ENCODE results near the gene ADAT3. TPM values are rescaled to one million over a fixed set of nuclear protein-coding genes. Genes with fewer than 3 reads are reported as not detected.

The ADAT3 gene
- total RNA-seq, 1 experiment from 2014 or later = 4.8 TPM

- H3K4me1 ChIP-seq = peaks cover 14% of the 10 kb centered on the region
- no peak for DNase-seq
- no peak overlapping the region for H3K27ac ChIP-seq
- peaks cover 14% of the 10 kb centered on the region for H3K36me3 ChIP-seq
- no peaks in the 10 kb centered on the region for H3K27me3 ChIP-seq
- H3K9me3 ChIP-seq (replicated peaks) = no peaks in the 10 kb centered on the region
- no peak overlapping the region for H3K4me3 ChIP-seq
Measured at GRCh38 chr19:1911098-1911497, 5.9 kb downstream of the ADAT3 start.

GRCh38 chr19:1911995-1912394 is 6.8 kb downstream of the ADAT3 start:
- peaks cover 14% of the 10 kb centered on the region for H3K36me3 ChIP-seq
- DNase-seq = no peak
- H3K27me3 ChIP-seq = no peaks in the 10 kb centered on the region
- H3K4me1 ChIP-seq = peaks cover 14% of the 10 kb centered on the region
- no peak overlapping the region for H3K4me3 ChIP-seq
- no peak overlapping the region for H3K27ac ChIP-seq
- H3K9me3 ChIP-seq (replicated peaks) = no peaks in the 10 kb centered on the region

GRCh38 chr19:1912760-1913505 is 7.7 kb downstream of the ADAT3 start:
- peaks cover 14% of the 10 kb centered on the region for H3K36me3 ChIP-seq
- H3K4me1 ChIP-seq = peaks cover 14% of the 10 kb centered on the region
- no peaks in the 10 kb centered on the region for H3K9me3 ChIP-seq (replicated peaks)
- H3K4me3 ChIP-seq = no peak overlapping the region
- H3K27me3 ChIP-seq = no peaks in the 10 kb centered on the region
- H3K27ac ChIP-seq = no peak overlapping the region
- DNase-seq = no peak

- Histone ChIP-seq H3K4me1 (peaks cover 10% of the 10 kb centered on the region; the same call in 1 of the 2 replicates), H3K36me3 (peaks cover 14% of the 10 kb centered on the region), H3K4me3 (no peak overlapping the region), H3K9me3 (replicated peaks) (no peaks in the 10 kb centered on the region), H3K27me3 (no peaks in the 10 kb centered on the region), H3K27ac (no peak overlapping the region)
- no peak for DNase-seq
Measured at GRCh38 chr19:1913781-1914577, 8.8 kb downstream of the ADAT3 start.

- H3K9me3 ChIP-seq (replicated peaks) = no peaks in the 10 kb centered on the region
Measured at GRCh38 chr19:1914826-1915341, 9.7 kb downstream of the ADAT3 start.

GRCh38 chr19:1917146-1917545 is 11.9 kb downstream of the ADAT3 start:
- H3K9me3 ChIP-seq (replicated peaks) = no peaks in the 10 kb centered on the region
- no peak overlapping the region for H3K4me3 ChIP-seq
- peaks cover 6% of the 10 kb centered on the region; the same call in 1 of the 2 replicates for H3K36me3 ChIP-seq
- DNase-seq = no peak
- H3K27me3 ChIP-seq = no peaks in the 10 kb centered on the region
- no peaks in the 10 kb centered on the region for H3K4me1 ChIP-seq
- H3K27ac ChIP-seq = no peak overlapping the region

More at GRCh38 chr19:1914826-1915341, 9.7 kb downstream of the ADAT3 start:
- H3K27me3 ChIP-seq = no peaks in the 10 kb centered on the region
- H3K4me3 ChIP-seq = no peak overlapping the region
- H3K4me1 ChIP-seq = peaks cover 4% of the 10 kb centered on the region; the same call in 1 of the 2 replicates
- no peak overlapping the region for H3K27ac ChIP-seq
- DNase-seq = no peak
- H3K36me3 ChIP-seq = peaks cover 14% of the 10 kb centered on the region

GRCh38 chr19:1917926-1918325 is 12.7 kb downstream of the ADAT3 start:
- Histone ChIP-seq H3K4me3 (no peak overlapping the region), H3K27ac (no peak overlapping the region), H3K27me3 (no peaks in the 10 kb centered on the region), H3K9me3 (replicated peaks) (no peaks in the 10 kb centered on the region), H3K4me1 (no peaks in the 10 kb centered on the region), H3K36me3 (peaks cover 11% of the 10 kb centered on the region)
- no peak for DNase-seq

- Histone ChIP-seq H3K9me3 (replicated peaks) (no peaks in the 10 kb centered on the region), H3K27ac (no peak overlapping the region), H3K27me3 (no peaks in the 10 kb centered on the region), H3K4me1 (no peaks in the 10 kb centered on the region), H3K36me3 (peaks cover 8% of the 10 kb centered on the region; the same call in 1 of the 2 replicates), H3K4me3 (no peak overlapping the region)
- DNase-seq = no peak
Measured at GRCh38 chr19:1918975-1919374, 13.8 kb downstream of the ADAT3 start.

GRCh38 chr19:1920644-1921043 is 15.4 kb downstream of the ADAT3 start:
- no peak overlapping the region for H3K27ac ChIP-seq
- peaks cover 8% of the 10 kb centered on the region; the same call in 1 of the 2 replicates for H3K36me3 ChIP-seq
- no peaks in the 10 kb centered on the region for H3K9me3 ChIP-seq (replicated peaks)
- H3K4me3 ChIP-seq = no peak overlapping the region
- H3K4me1 ChIP-seq = no peaks in the 10 kb centered on the region
- no peaks in the 10 kb centered on the region for H3K27me3 ChIP-seq
- DNase-seq = no peak

GRCh38 chr19:1921326-1921725 is 16.1 kb downstream of the ADAT3 start:
- Histone ChIP-seq H3K4me3 (no peak overlapping the region), H3K9me3 (replicated peaks) (no peaks in the 10 kb centered on the region), H3K4me1 (no peaks in the 10 kb centered on the region), H3K27ac (no peak overlapping the region), H3K27me3 (no peaks in the 10 kb centered on the region), H3K36me3 (peaks cover 8% of the 10 kb centered on the region; the same call in 1 of the 2 replicates)
- no peak for DNase-seq

- Histone ChIP-seq H3K27me3 (no peaks in the 10 kb centered on the region), H3K27ac (no peak overlapping the region), H3K4me1 (no peaks in the 10 kb centered on the region), H3K9me3 (replicated peaks) (no peaks in the 10 kb centered on the region), H3K36me3 (peaks cover 8% of the 10 kb centered on the region; the same call in 1 of the 2 replicates), H3K4me3 (no peak overlapping the region)
- no peak for DNase-seq
Measured at GRCh38 chr19:1921825-1922224, 16.6 kb downstream of the ADAT3 start.

- H3K27me3 ChIP-seq = no peaks in the 10 kb centered on the region
- peaks cover 8% of the 10 kb centered on the region; the same call in 1 of the 2 replicates for H3K36me3 ChIP-seq
- no peaks in the 10 kb centered on the region for H3K4me1 ChIP-seq
- no peaks in the 10 kb centered on the region for H3K9me3 ChIP-seq (replicated peaks)
- H3K27ac ChIP-seq = no peak overlapping the region
- no peak overlapping the region for H3K4me3 ChIP-seq
- no peak for DNase-seq
Measured at GRCh38 chr19:1922803-1923202, 17.6 kb downstream of the ADAT3 start.

- Histone ChIP-seq H3K36me3 (peaks cover 8% of the 10 kb centered on the region; the same call in 1 of the 2 replicates), H3K27ac (no peak overlapping the region), H3K9me3 (replicated peaks) (no peaks in the 10 kb centered on the region), H3K4me1 (no peaks in the 10 kb centered on the region), H3K27me3 (no peaks in the 10 kb centered on the region), H3K4me3 (no peak overlapping the region)
- DNase-seq = no peak
Measured at GRCh38 chr19:1923319-1923718, 18.1 kb downstream of the ADAT3 start.

GRCh38 chr19:1924320-1924961 is 19.2 kb downstream of the ADAT3 start:
- Histone ChIP-seq H3K36me3 (peaks cover 8% of the 10 kb centered on the region; the same call in 1 of the 2 replicates), H3K27ac (no peak overlapping the region)

More at GRCh38 chr19:1924320-1924961, 19.2 kb downstream of the ADAT3 start:
- H3K27me3 ChIP-seq = 0 out of 2 replicates have a peak, but pooled peaks cover 2% of the 10 kb centered on the region
- H3K4me1 ChIP-seq = no peaks in the 10 kb centered on the region
- H3K9me3 ChIP-seq (replicated peaks) = no peaks in the 10 kb centered on the region
- no peak for DNase-seq
- no peak overlapping the region for H3K4me3 ChIP-seq
